Pancreas (tissue), 10 donors: ENCODE data around the gene SH2D1B. TPM values are rescaled to one million over a fixed set of nuclear protein-coding genes. Genes with fewer than 3 reads are reported as not detected.
A peak's percentile ranks its signal among the peaks of the same experiment; 100 is the strongest.

ENCODE experiments used
- ATAC-seq, 4 donors: fragments of 200-7000 bp; cut with Tn5 transposase; one replicate each; pipeline versions ENCODE4 v1.8.0 to v1.9.1; 2020; ENCODE audit warnings: mild to moderate bottlenecking in 4 of 4, moderate library complexity in 4 of 4
- DNase-seq, 6 donors: peaks; one replicate each; pipeline ENCODE4 v3.0.0-alpha.2; 2020
- FAIRE-seq: peaks from 2 replicates; lab custom pipeline; 2012; peaks lifted over from hg19 to GRCh38; lab: Jason Lieb, UNC
- H3K27ac ChIP-seq, 4 donors: fragments of 200-600 bp; sonication (generic); 1 replicate in 3 of 4; 2 replicates in 1 of 4; pipeline versions ENCODE4 v1.5.0 to v1.8.0; 2020
- H3K27me3 ChIP-seq, 4 donors: fragments of 200-600 bp; one replicate each; pipeline ENCODE4 v1.8.0; 2021
- H3K36me3 ChIP-seq, 3 donors: fragments of 200-600 bp; sonication (generic) in 1 of 3; one replicate each; pipeline versions ENCODE4 v1.5.0 to v1.8.0; 2020 to 2021
- H3K4me1 ChIP-seq, 3 donors: fragments of 200-600 bp; one replicate each; pipeline ENCODE4 v1.8.0; 2021
- H3K4me3 ChIP-seq, 4 donors: fragments of 200-600 bp; sonication (generic) in 2 of 4; one replicate each; pipeline versions ENCODE4 v1.5.0 to v1.8.0; 2020 to 2021
- H3K9me3 ChIP-seq, 4 donors: fragments of 200-600 bp; one replicate each; pipeline ENCODE4 v1.8.0; 2021
- CTCF ChIP-seq, 4 donors: fragments of 200-600 bp; sonication (generic) in 3 of 4; IDR thresholded peaks; one replicate each; pipeline versions ENCODE4 v1.5.0 to v1.8.0; 2021; ENCODE audit warnings: antibody characterized with exemption in 4 of 4
- WGBS, 2 donors: extraction: QIAGEN DNeasy Blood & Tissue Kit; methylation state at CpG; one replicate each; pipeline ENCODE4 v1.1.7; 2013; 5-methylcytosine and 5-hydroxymethylcytosine counted together
- intact Hi-C, 3 donors: fragments of 100-400 bp; cut with DNase I; formaldehyde crosslinking; loops; one replicate each; pipeline versions ENCODE4 v1.11.1 to v1.14.2; 2022
- polyA plus RNA-seq, 2 donors: library from polyadenylated mRNA; stranded (reverse); fragments of 200-250 nt; gene quantifications; one replicate each; pipeline ENCODE4 v1.2.3, GENCODE V29; 2013
- total RNA-seq, 6 donors: library from RNA; stranded (reverse); fragmentation: NEBNext Ultra II Directional in 4 of 6; extraction: Animal tissue kit (Norgen Biotek cat#: 25700) in 4 of 6; gene quantifications; one replicate each; pipeline versions ENCODE4 v1.2.1 to v1.2.4, GENCODE V29; 2021 to 2023
- donor health status: healthy with polysubstance abuse.
- donor health status: DM: no; HTN: no; CAD: no; lungs with moderate emphysema.
- donor health status: DM: no; HTN: no; CAD: no.
- donor health status: control.
- donor health status: control.
- donor health status: Bipolar disorder and iron deficiency.
- donor health status: DM: yes; HTN: yes; CAD: no.
- donor health status: DM: no; HTN: no; CAD: no.
- donor health status: DM: no; HTN: no; CAD: no.
- donor health status: DM: yes; HTN: yes; CAD: no.

Gene SH2D1B
- total and polyA plus RNA-seq, 8 donors = 0.06 TPM; not detected in 7

DNA sequence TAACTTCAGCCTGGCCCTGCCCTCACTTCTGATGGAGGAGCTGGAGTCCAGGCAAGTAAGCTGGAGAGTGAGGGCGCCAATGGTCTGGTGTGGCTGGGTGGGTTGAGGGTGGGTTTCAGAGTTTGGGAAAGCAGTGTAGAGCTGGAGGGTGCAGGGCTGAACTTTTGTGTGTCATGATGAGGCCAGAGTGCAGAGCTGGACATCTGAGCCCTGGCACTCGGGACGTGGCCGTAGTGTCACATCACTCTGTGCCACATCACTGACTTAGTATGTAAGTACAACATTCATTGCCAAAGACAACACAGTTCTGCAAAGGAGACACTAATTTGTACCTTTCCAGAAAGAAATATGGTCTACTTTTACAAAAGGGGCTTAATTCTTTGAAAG lies 51.1 kb downstream of the SH2D1B start:
- no peak for TF ChIP-seq CTCF (IDR thresholded peaks at IDR 0.05)
- no peaks in the 10 kb centered on the region for H3K4me1 ChIP-seq
- no peaks in the 10 kb centered on the region for H3K27me3 ChIP-seq
- no peak overlapping the region for H3K4me3 ChIP-seq
- H3K36me3 ChIP-seq = no peaks in the 10 kb centered on the region
- no peak for ATAC-seq
- no peak overlapping the region for H3K27ac ChIP-seq
- FAIRE-seq = no peak
- WGBS, 2 donors = 96 to 98% methylated on average over 4 of the region's 4 CpGs
- DNase-seq = no peak
- intact Hi-C loops = no loop called here
- H3K9me3 ChIP-seq = no peaks in the 10 kb centered on the region

DNA sequence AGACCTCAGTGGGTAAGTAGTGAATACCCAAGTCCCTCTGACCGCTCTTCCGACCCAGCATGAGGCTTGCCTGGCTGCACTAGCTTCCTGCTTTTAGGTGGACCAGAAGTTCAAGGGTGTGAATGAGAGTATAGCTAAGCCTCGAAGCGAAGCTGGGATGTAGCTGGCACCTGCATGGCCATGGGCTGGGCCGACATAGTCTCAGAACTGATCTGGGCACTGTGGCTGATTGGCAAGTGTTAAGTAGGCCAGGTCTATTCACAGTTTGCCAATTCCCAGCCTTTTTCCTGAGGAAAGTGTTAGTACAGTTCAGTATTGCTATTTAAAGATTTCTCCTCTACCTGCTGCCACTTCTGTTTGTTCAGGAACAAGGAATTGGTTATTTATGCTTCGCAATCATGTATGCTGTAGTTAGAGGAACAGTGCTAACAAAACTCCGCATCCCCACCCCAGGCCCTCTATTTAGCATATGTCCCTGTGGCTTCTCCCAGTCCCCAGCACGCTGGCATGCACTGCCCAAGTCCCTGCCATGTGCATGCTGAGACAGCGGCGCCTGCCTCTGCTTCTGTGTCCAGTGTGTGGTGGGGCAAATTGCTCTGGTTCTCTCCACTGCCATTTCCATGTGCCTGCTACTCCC lies 51.6 kb downstream of the SH2D1B start:
- FAIRE-seq (no peak), ATAC-seq (no peak), DNase-seq (no peak)
- Histone ChIP-seq H3K4me1 (no peaks in the 10 kb centered on the region), H3K27ac (no peak overlapping the region), H3K36me3 (no peaks in the 10 kb centered on the region), H3K27me3 (no peaks in the 10 kb centered on the region), H3K4me3 (no peak overlapping the region), H3K9me3 (no peaks in the 10 kb centered on the region)
- intact Hi-C loops = no loop called here
- no peak for TF ChIP-seq CTCF (IDR thresholded peaks at IDR 0.05)
- WGBS, 2 donors = 95 to 97% methylated on average over 10 of the region's 10 CpGs

DNA sequence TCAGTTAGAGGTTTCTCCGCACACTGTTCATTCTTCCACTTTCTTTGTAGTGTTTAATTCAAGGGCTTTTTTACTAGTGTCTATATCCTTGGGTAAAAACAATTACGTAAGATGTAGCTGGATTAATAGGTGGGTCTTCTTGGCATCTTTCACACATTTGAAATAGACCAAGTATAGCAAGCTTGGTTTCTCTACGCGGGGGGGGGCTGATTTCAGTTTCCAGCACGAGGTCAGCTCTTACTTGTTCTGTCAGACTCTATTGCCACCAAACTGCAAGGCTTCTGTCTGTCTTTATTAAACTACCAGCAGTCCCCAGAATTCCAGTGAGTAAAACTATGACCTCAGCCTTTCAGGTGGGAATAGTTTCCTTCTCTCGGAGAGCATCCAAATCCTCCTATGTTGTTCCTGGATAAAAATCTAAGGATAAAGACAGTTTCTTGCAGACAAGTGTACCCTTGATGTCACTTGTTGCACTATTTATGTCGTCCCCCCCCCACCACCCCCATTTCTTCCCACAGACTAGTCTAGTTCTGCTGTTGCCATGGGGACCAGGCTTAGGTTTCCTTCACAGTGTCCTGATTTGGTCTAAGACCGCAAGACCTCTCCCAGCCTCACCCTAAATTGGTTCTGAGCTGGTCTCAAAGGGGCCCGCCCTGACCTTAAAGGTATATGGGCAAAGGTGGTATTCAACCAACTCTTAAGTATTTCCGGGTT lies 52.3 kb downstream of the SH2D1B start:
- FAIRE-seq = no peak
- no peak for TF ChIP-seq CTCF (IDR thresholded peaks at IDR 0.05)
- H3K27me3 ChIP-seq = no peaks in the 10 kb centered on the region
- intact Hi-C loops = no loop called here
- no peaks in the 10 kb centered on the region for H3K4me1 ChIP-seq
- no peaks in the 10 kb centered on the region for H3K9me3 ChIP-seq
- no peak overlapping the region for H3K4me3 ChIP-seq
- H3K27ac ChIP-seq = no peak overlapping the region
- 79 to 87% methylated on average over 10 of the region's 10 CpGs for WGBS, 2 donors
- no peak for ATAC-seq
- H3K36me3 ChIP-seq = no peaks in the 10 kb centered on the region
- DNase-seq = no peak

GRCh38 chr1:162358928-162359327 lies 53.0 kb downstream of the SH2D1B start:
- 84 to 96% methylated on average over 1 of the region's 1 CpG for WGBS, 2 donors
- Histone ChIP-seq H3K27me3 (no peaks in the 10 kb centered on the region), H3K27ac (no peak overlapping the region), H3K4me3 (no peak overlapping the region), H3K9me3 (no peaks in the 10 kb centered on the region), H3K4me1 (no peaks in the 10 kb centered on the region), H3K36me3 (no peaks in the 10 kb centered on the region)
- intact Hi-C loops = no loop called here
- DNase-seq (no peak), FAIRE-seq (no peak), ATAC-seq (no peak)
- no peak for TF ChIP-seq CTCF (IDR thresholded peaks at IDR 0.05)

DNA sequence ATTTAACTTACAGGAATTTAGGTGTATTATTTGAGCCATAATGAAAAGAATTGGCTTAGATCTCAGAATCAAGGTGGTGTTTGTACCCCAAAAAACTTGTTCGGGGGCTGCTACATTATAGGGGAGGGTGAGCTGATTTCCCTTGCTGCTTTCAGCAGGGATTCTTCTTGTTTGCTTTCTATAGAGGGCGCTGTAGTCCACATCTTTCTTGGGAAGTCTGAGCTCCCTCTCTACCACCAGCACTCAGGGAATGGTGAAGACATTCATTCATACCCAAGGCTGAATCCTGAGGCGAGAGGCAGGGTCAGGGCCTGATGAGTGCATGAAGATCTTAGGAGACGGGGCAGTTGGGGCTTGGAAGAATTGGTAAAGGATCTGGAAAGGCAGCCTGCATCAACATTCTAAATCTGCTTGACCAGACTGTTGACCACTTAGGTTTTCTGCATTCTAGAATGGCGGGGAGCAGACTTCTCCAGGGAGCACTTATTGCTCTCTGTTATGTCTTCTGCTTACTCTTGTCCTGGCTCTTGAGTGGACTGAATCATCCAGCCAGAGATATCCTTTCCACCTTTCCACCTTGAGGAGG lies 54.2 kb downstream of the SH2D1B start:
- FAIRE-seq = no peak

More for the DNA sequence above, 54.2 kb downstream of the SH2D1B start:
- DNase-seq (no peak), ATAC-seq (peak in 2 of 4 donors; percentile 36 to 48)
- intact Hi-C loops = no loop called here
- no peaks in the 10 kb centered on the region for H3K4me1 ChIP-seq
- no peaks in the 10 kb centered on the region for H3K9me3 ChIP-seq
- peak in 1 of 4 donors; percentile 8 for TF ChIP-seq CTCF (IDR thresholded peaks at IDR 0.05)
- no peaks in the 10 kb centered on the region for H3K36me3 ChIP-seq
- H3K4me3 ChIP-seq = no peak overlapping the region
- H3K27ac ChIP-seq = no peak overlapping the region
- 60 to 69% methylated on average over 5 of the region's 5 CpGs for WGBS, 2 donors
- no peaks in the 10 kb centered on the region for H3K27me3 ChIP-seq
